WTC11 (cell line): Measurements from ENCODE around the gene SORCS2. TPM values are rescaled to one million over a fixed set of nuclear protein-coding genes. Genes with fewer than 3 reads are reported as not detected.

Experiments
- ATAC-seq: fragments of 200-7000 bp; cut with Tn5 transposase; 2 replicates; pipeline ENCODE4 v1.10.0; 2021; ENCODE audit warnings: mild to moderate bottlenecking, moderate library complexity
- CTCF ChIA-PET: fragments of 300-600 bp; sonication (Branson Sonifier 250); formaldehyde crosslinking; loops from one replicate; lab custom pipeline; 2021; ENCODE audit warnings: antibody characterized with exemption; lab: Charles Lee
- POLR2A ChIA-PET: fragments of 350-600 bp; sonication (Branson Sonifier 250); formaldehyde crosslinking; loops from one replicate; lab custom pipeline; 2021; ENCODE audit warnings: antibody characterized with exemption; lab: Charles Lee
- DNase-seq: peaks from one replicate; pipeline ENCODE4 v3.0.0; 2021; ENCODE audit warnings: low spot score
- H3K27ac Mint-ChIP-seq: 2 replicates; pipeline ENCODE4 v1.8.0; 2021; ENCODE audit warnings: mixed read lengths
- H3K27me3 Mint-ChIP-seq: 2 replicates; pipeline ENCODE4 v1.8.0; 2021; ENCODE audit warnings: low read depth, mild to moderate bottlenecking, moderate library complexity, mixed read lengths
- H3K36me3 Mint-ChIP-seq: 2 replicates; pipeline ENCODE4 v1.8.0; 2021; ENCODE audit warnings: mixed read lengths
- H3K4me1 Mint-ChIP-seq: 2 replicates; pipeline ENCODE4 v1.8.0; 2022; ENCODE audit warnings: mixed read lengths
- H3K4me3 Mint-ChIP-seq: 2 replicates; pipeline ENCODE4 v1.8.0; 2021; ENCODE audit warnings: mild to moderate bottlenecking, moderate library complexity, mixed read lengths
- H3K9me3 Mint-ChIP-seq: 2 replicates; pipeline ENCODE4 v1.8.0; 2021; ENCODE audit warnings: mixed read lengths
- AFF4 ChIP-seq: sonication (generic); formaldehyde crosslinking; IDR thresholded peaks from 2 replicates; pipeline ENCODE4 v1.8.1; 2023; ENCODE audit warnings: mild to moderate bottlenecking, missing genetic modification reagents, borderline replicate concordance
- CBFB ChIP-seq: sonication (generic); formaldehyde crosslinking; IDR thresholded peaks from 2 replicates; pipeline ENCODE4 v1.8.1; 2022; ENCODE audit warnings: mild to moderate bottlenecking, low read depth, missing genetic modification reagents
- CREM ChIP-seq: sonication (generic); formaldehyde crosslinking; IDR thresholded peaks from 2 replicates; pipeline ENCODE4 v1.8.1; 2022; ENCODE audit warnings: mild to moderate bottlenecking, missing genetic modification reagents, moderate library complexity
- EMX1 ChIP-seq: fragments of 250-450 bp; sonication (Bioruptor Pico); IDR thresholded peaks from 2 replicates; pipeline ENCODE4 v1.8.0; 2021; ENCODE audit warnings: mild to moderate bottlenecking
- ESRRA ChIP-seq: sonication (generic); formaldehyde crosslinking; IDR thresholded peaks from 2 replicates; pipeline ENCODE4 v1.8.1; 2022; ENCODE audit warnings: mild to moderate bottlenecking, missing genetic modification reagents, borderline replicate concordance
- GTF2I ChIP-seq: fragments of 250-450 bp; sonication (Bioruptor Pico); conservative IDR thresholded peaks from 2 replicates; pipeline ENCODE4 v1.4.0; 2021; ENCODE audit warnings: mild to moderate bottlenecking
- HMGXB4 ChIP-seq: sonication (generic); formaldehyde crosslinking; IDR thresholded peaks from 2 replicates; pipeline ENCODE4 v1.8.1; 2023; ENCODE audit warnings: mild to moderate bottlenecking, moderate library complexity, missing genetic modification reagents
- MLX ChIP-seq: sonication (generic); formaldehyde crosslinking; IDR thresholded peaks from 2 replicates; pipeline ENCODE4 v1.8.1; 2023; ENCODE audit warnings: mild to moderate bottlenecking, missing genetic modification reagents, moderate library complexity
- MYBL2 ChIP-seq: sonication (generic); formaldehyde crosslinking; IDR thresholded peaks from 2 replicates; pipeline ENCODE4 v1.8.1; 2023; ENCODE audit warnings: mild to moderate bottlenecking, moderate library complexity, missing genetic modification reagents
- NR3C1 ChIP-seq: sonication (generic); formaldehyde crosslinking; conservative IDR thresholded peaks from 2 replicates; pipeline ENCODE4 v1.8.1; 2023; ENCODE audit warnings: low read depth, mild to moderate bottlenecking, missing genetic modification reagents
- PRRX2 ChIP-seq: fragments of 250-450 bp; sonication (Bioruptor Pico); IDR thresholded peaks from 2 replicates; pipeline ENCODE4 v1.8.0; 2021; ENCODE audit warnings: mild to moderate bottlenecking
- SMAD4 ChIP-seq: sonication (generic); formaldehyde crosslinking; IDR thresholded peaks from 2 replicates; pipeline ENCODE4 v1.8.0; 2022; ENCODE audit warnings: mild to moderate bottlenecking, missing genetic modification reagents
- TCF7 ChIP-seq: sonication (generic); formaldehyde crosslinking; IDR thresholded peaks from 2 replicates; pipeline ENCODE4 v1.8.0; 2022; ENCODE audit warnings: mild to moderate bottlenecking, low read depth, missing genetic modification reagents, moderate library complexity
- TEAD1 ChIP-seq: sonication (generic); formaldehyde crosslinking; IDR thresholded peaks from 2 replicates; pipeline ENCODE4 v1.8.0; 2022; ENCODE audit warnings: mild to moderate bottlenecking, missing genetic modification reagents
- ZNF219 ChIP-seq: sonication (generic); formaldehyde crosslinking; IDR thresholded peaks from 2 replicates; pipeline ENCODE4 v1.8.0; 2023; ENCODE audit warnings: missing genetic modification reagents, mild to moderate bottlenecking, borderline replicate concordance
- ZNF232 ChIP-seq: sonication (generic); formaldehyde crosslinking; IDR thresholded peaks from 2 replicates; pipeline ENCODE4 v1.8.0; 2022; ENCODE audit warnings: mild to moderate bottlenecking, missing genetic modification reagents
- ZNF423 ChIP-seq: fragments of 250-450 bp; sonication (Bioruptor Pico); IDR thresholded peaks from 2 replicates; pipeline ENCODE4 v2.1.2; 2022; ENCODE audit warnings: mild to moderate bottlenecking, moderate library complexity
- ZNF425 ChIP-seq: fragments of 250-450 bp; sonication (Bioruptor Pico); conservative IDR thresholded peaks from 2 replicates; pipeline ENCODE4 v1.9.0; 2021; ENCODE audit warnings: mild to moderate bottlenecking
- ZNF512 ChIP-seq: sonication (generic); formaldehyde crosslinking; IDR thresholded peaks from 2 replicates; pipeline ENCODE4 v1.8.1; 2022; ENCODE audit warnings: missing genetic modification reagents, borderline replicate concordance
- ZNF532 ChIP-seq: fragments of 250-450 bp; sonication (Bioruptor Pico); IDR thresholded peaks from 2 replicates; pipeline ENCODE4 v1.9.0; 2021; ENCODE audit warnings: mild to moderate bottlenecking, borderline replicate concordance
- total RNA-seq: library from RNA; stranded (reverse); gene quantifications from 3 replicates; pipeline ENCODE4 v1.2.3, GENCODE V29; 2021

Gene SORCS2
- total RNA-seq, 1 experiment from 2014 or later = 6.6 TPM

GRCh38 chr4:7466215-7466614 lies 273.9 kb downstream of the SORCS2 start (continued):
- TF ChIP-seq ZNF512 (CRISPR knock-in tag) (no peak), PRRX2 (CRISPR knock-in tag) (no peak), EMX1 (no peak), ZNF425 (CRISPR knock-in tag) (no peak), ZNF219 (CRISPR knock-in tag) (no peak), ZNF232 (CRISPR knock-in tag) (no peak), GTF2I (CRISPR knock-in tag) (no peak), ZNF423 (CRISPR knock-in tag) (no peak)
- TF ChIP-seq, all 79 proteins: peak for 0

GRCh38 chr4:7466904-7467303 lies 274.6 kb downstream of the SORCS2 start:
- Mint-ChIP-seq H3K4me3 (no peak overlapping the region), H3K27ac (no peak overlapping the region), H3K4me1 (peaks cover 14% of the 10 kb centered on the region)
- DNase-seq = no peak
- no peak for TF ChIP-seq TEAD1 (CRISPR knock-in tag)
- TF ChIP-seq HMGXB4 (CRISPR knock-in tag) = no peak
- no peak for TF ChIP-seq AFF4 (CRISPR knock-in tag)
- no peak for TF ChIP-seq ZNF532 (CRISPR knock-in tag)
- TF ChIP-seq MLX (CRISPR knock-in tag) = no peak
- TF ChIP-seq EMX1 = no peak
- TF ChIP-seq CBFB (CRISPR knock-in tag) = no peak
- TF ChIP-seq CREM (CRISPR knock-in tag) = no peak
- TF ChIP-seq TCF7 = no peak
- TF ChIP-seq MYBL2 (CRISPR knock-in tag) = no peak
- no peak for TF ChIP-seq ESRRA (CRISPR knock-in tag)
- TF ChIP-seq NR3C1 = no peak
- no peak for TF ChIP-seq SMAD4 (CRISPR knock-in tag)
- TF ChIP-seq, all 79 proteins: peak for 0
- peaks cover 3% of the 10 kb centered on the region; the same call in 1 of the 2 replicates for H3K9me3 Mint-ChIP-seq
- POLR2A ChIA-PET = no interaction called here
- CTCF ChIA-PET = interaction anchor here (0.7 kb wide), 1 partner anchor 184 kb away, joined by 3 read pairs; no protein-coding TSS in a partner anchor
- no peak for ATAC-seq
- no peaks in the 10 kb centered on the region for H3K36me3 Mint-ChIP-seq
- no peaks in the 10 kb centered on the region; the same call in 1 of the 2 replicates for H3K27me3 Mint-ChIP-seq
